Adrenal gland (tissue), 12 donors: Measurements from ENCODE around the gene FRMD5. TPM values are rescaled to one million over a fixed set of nuclear protein-coding genes. Genes with fewer than 3 reads are reported as not detected.
"Not testable (repeated sequence)": the region's sequence is repeated elsewhere in the genome, so short reads cannot be mapped to it uniquely, and the experiment has no call there.

Experiments
- DNase-seq, 7 donors: peaks; one replicate each; pipeline ENCODE4 v3.0.0-alpha.2; 2019 to 2020
- H3K27ac ChIP-seq, 5 donors: fragments of 200-600 bp; sonication (generic) in 4 of 5; 1 replicate in 3 of 5; 2 replicates in 2 of 5; pipeline versions ENCODE4 v1.5.1 to v1.8.0; 2016 to 2020; ENCODE audit warnings: mild to moderate bottlenecking in 1 of 5
- H3K27me3 ChIP-seq: fragments of 200-600 bp; 2 replicates; pipeline ENCODE4 v1.8.0; 2021
- H3K36me3 ChIP-seq, 2 donors: fragments of 200-600 bp; replicated peaks in 1 of 2; 1 replicate in 1 of 2; 2 replicates in 1 of 2; pipeline versions ENCODE4 v1.5.1 to v1.8.0; 2018 to 2022
- H3K4me1 ChIP-seq, 2 donors: fragments of 200-600 bp; replicated peaks in 1 of 2; 1 replicate in 1 of 2; 2 replicates in 1 of 2; pipeline versions ENCODE4 v1.5.1 to v1.8.0; 2018 to 2021
- H3K4me3 ChIP-seq, 4 donors: fragments of 200-600 bp; sonication (generic) in 3 of 4; one replicate each; pipeline ENCODE4 v1.5.1; 2016 to 2018
- H3K9me3 ChIP-seq, 3 donors: fragments of 200-600 bp; sonication (generic) in 1 of 3; replicated peaks in 1 of 3; 1 replicate in 2 of 3; 2 replicates in 1 of 3; pipeline versions ENCODE4 v1.5.1 to v1.8.0; 2016 to 2021
- POLR2A ChIP-seq, 2 donors: fragments of 450-650 bp; IDR thresholded peaks; one replicate each; pipeline ENCODE4 v1.6.1; 2017; ENCODE audit warnings: antibody characterized with exemption in 2 of 2, mild to moderate bottlenecking in 2 of 2, moderate library complexity in 1 of 2
- WGBS, 4 donors: extraction: QIAGEN DNeasy Blood & Tissue Kit in 2 of 4; methylation state at CpG; one replicate each; pipeline versions ENCODE4 v1.1.5 to v1.1.7; 2013 to 2017; 5-methylcytosine and 5-hydroxymethylcytosine counted together
- intact Hi-C, 2 donors: fragments of 100-400 bp; cut with DNase I; formaldehyde crosslinking; loops; one replicate each; pipeline versions ENCODE4 v1.14.1 to v1.15.0; 2022 to 2023
- polyA plus RNA-seq, 3 donors: library from polyadenylated mRNA; stranded (reverse); fragments of 200-250 nt in 2 of 3; fragments of 350-450 nt in 1 of 3; fragmentation: Illumina TruSeq in 1 of 3; extraction: RNeasy Lipid Tissue Mini Kit (QIAGEN cat#74804) in 1 of 3; gene quantifications; one replicate each; pipeline ENCODE4 v1.2.3, GENCODE V29; 2013 to 2014
- total RNA-seq, 9 donors: library from RNA; depleted of rRNA in 4 of 9; stranded (reverse); fragments of >200 nt in 4 of 9; fragments of 120-200 nt in 1 of 9; fragmentation: NEBNext Ultra II Directional in 1 of 9; extraction: Animal tissue kit (Norgen Biotek cat#: 25700) in 1 of 9; gene quantifications; one replicate each; pipeline versions ENCODE4 v1.1.0 to v1.2.4, GENCODE V29; 2013 to 2023
- TF ChIP-seq, protein P1 (sequence below), 6 experiments: fragments of 450-650 bp in 4 of 6; fragments of 200-600 bp in 2 of 6; sonication (generic) in 1 of 6; IDR thresholded peaks; 1 replicate in 5 of 6; 2 replicates in 1 of 6; pipeline versions ENCODE4 v1.5.1 to v1.8.0; 2016 to 2021; ENCODE audit warnings: antibody characterized with exemption in 6 of 6, mild to moderate bottlenecking in 2 of 6, moderate library complexity in 1 of 6
- donor health status: healthy with polysubstance abuse.
- donor health status: Bipolar disorder and iron deficiency.
- donor health status: DM: yes; HTN: yes; CAD: no.
- donor health status: DM: no; HTN: no; CAD: no.
- donor health status: DM: no; HTN: no; CAD: no.
- donor health status: DM: yes; HTN: yes; CAD: no.

FRMD5 gene
- total and polyA plus RNA-seq, 12 donors, result 2.9 to 53.8 (median 12.1) TPM

DNA sequence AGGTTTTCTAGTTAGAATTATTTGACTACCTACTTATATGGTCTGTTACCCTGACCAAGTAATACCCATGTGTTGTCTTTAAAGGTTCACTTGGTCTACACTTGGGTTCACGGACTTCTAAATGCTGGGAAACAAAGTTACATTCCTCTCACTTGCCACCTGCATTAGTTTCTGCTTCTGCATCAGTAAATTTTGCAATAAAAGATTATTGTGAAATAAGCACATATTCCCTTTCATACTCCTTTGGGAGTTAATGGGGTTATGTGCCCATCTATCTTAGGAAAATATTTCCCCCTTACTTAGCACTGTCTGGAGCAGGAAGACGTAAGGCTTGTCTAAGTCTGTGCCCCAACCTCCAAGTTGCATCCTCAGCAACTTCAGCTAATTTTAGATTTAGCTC lies 160.7 kb downstream of the FRMD5 start:
- no peaks in the 10 kb centered on the region for H3K27me3 ChIP-seq
- intact Hi-C loops, result no loop called here
- peak overlapping the region in 1 of 5 donors; percentile 26 for H3K27ac ChIP-seq
- DNase-seq, result no peak
- TF ChIP-seq, protein P1, sequence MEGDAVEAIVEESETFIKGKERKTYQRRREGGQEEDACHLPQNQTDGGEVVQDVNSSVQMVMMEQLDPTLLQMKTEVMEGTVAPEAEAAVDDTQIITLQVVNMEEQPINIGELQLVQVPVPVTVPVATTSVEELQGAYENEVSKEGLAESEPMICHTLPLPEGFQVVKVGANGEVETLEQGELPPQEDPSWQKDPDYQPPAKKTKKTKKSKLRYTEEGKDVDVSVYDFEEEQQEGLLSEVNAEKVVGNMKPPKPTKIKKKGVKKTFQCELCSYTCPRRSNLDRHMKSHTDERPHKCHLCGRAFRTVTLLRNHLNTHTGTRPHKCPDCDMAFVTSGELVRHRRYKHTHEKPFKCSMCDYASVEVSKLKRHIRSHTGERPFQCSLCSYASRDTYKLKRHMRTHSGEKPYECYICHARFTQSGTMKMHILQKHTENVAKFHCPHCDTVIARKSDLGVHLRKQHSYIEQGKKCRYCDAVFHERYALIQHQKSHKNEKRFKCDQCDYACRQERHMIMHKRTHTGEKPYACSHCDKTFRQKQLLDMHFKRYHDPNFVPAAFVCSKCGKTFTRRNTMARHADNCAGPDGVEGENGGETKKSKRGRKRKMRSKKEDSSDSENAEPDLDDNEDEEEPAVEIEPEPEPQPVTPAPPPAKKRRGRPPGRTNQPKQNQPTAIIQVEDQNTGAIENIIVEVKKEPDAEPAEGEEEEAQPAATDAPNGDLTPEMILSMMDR (IDR thresholded peaks at IDR 0.05), result no peak
- TF ChIP-seq POLR2A (IDR thresholded peaks at IDR 0.05), result no peak
- H3K9me3 ChIP-seq, result no peaks in the 10 kb centered on the region
- 68 to 78% (median 74%) methylated on average over 2 of the region's 2 CpGs for WGBS, 4 donors
- peaks cover 0 to 4% of the 10 kb centered on the region in 2 donors for H3K4me1 ChIP-seq
- H3K36me3 ChIP-seq, result no peaks in the 10 kb centered on the region
- no peak overlapping the region for H3K4me3 ChIP-seq

DNA sequence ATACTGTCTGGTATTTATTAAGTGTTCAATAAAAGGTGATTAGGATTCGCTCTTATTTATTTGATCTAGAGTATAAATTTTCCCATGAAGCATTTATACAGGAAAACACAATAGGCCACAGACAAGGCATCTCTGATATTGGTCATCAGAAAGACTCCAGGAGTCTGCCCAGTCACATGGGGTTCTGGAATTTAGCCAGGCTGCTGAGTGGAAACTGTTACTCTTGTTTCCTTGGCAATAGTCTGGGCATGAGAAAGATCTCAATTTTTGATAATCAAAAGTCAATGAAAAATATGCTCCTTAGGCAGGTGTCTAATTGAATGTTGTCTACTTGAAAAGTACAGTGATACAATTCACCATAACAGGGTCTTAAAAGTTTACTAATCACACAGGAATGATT lies 161.2 kb downstream of the FRMD5 start:
- H3K9me3 ChIP-seq, result no peaks in the 10 kb centered on the region
- peak; percentile 67 to 88 (median 83) for DNase-seq
- intact Hi-C loops, result no loop called here
- no peak overlapping the region for H3K4me3 ChIP-seq
- no peaks in the 10 kb centered on the region for H3K27me3 ChIP-seq
- TF ChIP-seq POLR2A (IDR thresholded peaks at IDR 0.05), result no peak
- TF ChIP-seq, protein P1 (IDR thresholded peaks at IDR 0.05), result no peak
- H3K4me1 ChIP-seq, result peaks cover 0 to 4% of the 10 kb centered on the region in 2 donors
- peak overlapping the region in 1 of 5 donors; percentile 26 for H3K27ac ChIP-seq
- 86 to 94% (median 89%) methylated on average over 1 of the region's 1 CpG for WGBS, 4 donors
- no peaks in the 10 kb centered on the region for H3K36me3 ChIP-seq

DNA sequence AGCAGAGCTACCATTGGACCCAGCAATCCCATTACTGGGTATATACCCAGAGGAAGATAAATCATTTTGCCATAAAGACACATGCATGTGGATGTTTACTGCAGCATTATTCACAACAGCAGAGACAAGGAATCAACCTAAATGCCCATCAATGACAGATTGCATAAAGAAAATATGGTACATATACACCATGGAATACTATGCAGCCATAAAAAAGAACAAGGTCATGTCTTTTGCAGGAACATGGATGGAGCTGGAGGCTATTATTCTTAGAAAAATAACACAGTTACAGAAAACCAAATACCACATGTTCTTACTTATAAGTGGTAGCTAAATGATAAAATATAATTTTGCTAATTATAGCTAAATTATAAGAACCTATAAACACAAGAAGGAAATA lies 162.3 kb downstream of the FRMD5 start:
- H3K27me3 ChIP-seq, DNase-seq, H3K27ac ChIP-seq, H3K4me1 ChIP-seq, H3K4me3 ChIP-seq, H3K9me3 ChIP-seq, H3K36me3 ChIP-seq, intact Hi-C loops: not testable (repeated sequence)

DNA sequence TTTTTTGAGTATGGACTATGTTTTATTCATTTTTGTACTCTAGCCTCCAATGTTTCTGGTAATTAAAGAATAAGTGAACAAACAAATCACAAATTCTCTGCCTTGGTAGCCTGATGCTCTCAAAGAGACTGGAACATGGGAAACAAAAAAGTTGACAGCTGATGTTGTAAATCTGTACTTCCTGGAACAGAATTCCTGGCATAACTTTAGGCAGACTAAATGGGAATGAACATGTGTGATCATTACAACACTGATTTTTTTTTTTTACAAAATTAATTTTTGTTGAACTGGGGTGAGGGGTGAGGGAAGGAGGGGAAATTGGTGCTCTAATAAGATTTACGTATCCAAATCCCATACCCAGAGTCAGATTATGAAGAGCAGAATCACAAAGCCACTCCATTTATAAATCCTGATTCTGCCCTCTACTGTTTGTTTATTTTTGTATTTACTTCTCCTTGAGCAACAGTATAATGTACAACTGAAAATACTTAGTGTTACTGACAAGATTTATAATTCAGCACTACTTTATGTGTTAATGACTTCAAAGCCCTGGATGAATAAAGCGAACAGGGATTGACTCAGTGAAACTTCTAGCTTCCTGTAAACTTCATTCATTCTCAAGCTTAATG lies 165.0 kb downstream of the FRMD5 start:
- no peaks in the 10 kb centered on the region for H3K36me3 ChIP-seq

More for the DNA sequence above, 165.0 kb downstream of the FRMD5 start:
- 74 to 81% (median 77%) methylated on average over 2 of the region's 2 CpGs for WGBS, 4 donors
- DNase-seq, result no peak
- no peak for TF ChIP-seq POLR2A (IDR thresholded peaks at IDR 0.05)
- TF ChIP-seq, protein P1 (IDR thresholded peaks at IDR 0.05), result no peak
- no peak overlapping the region for H3K27ac ChIP-seq
- peaks cover 0 to 4% of the 10 kb centered on the region in 2 donors for H3K4me1 ChIP-seq
- intact Hi-C loops, result no loop called here
- no peaks in the 10 kb centered on the region for H3K9me3 ChIP-seq
- no peak overlapping the region for H3K4me3 ChIP-seq
- H3K27me3 ChIP-seq, result no peaks in the 10 kb centered on the region
